Astrocyte of the spinal cord (primary cell): ENCODE measurements around the gene PRR14.

Source experiments
- DNase-seq: peaks from one replicate; pipeline ENCODE4 v3.0.0; 2011; ENCODE audit warnings: low read depth, low spot score
- H3K4me3 ChIP-seq: 2 replicates; pipeline ENCODE4 v1.5.1; 2011; ENCODE audit warnings: low read depth, mild to moderate bottlenecking, low read length, moderate library complexity
- CTCF ChIP-seq: IDR thresholded peaks from 2 replicates; pipeline ENCODE4 v1.5.1; 2012; ENCODE audit warnings: low read depth, mild to moderate bottlenecking, low read length, inconsistent platforms
- in situ Hi-C: cut with HindIII; loops from 2 replicates; pipeline ENCODE4 v1.10.0; 2017; ENCODE audit warnings: low sequenced_read_pairs

Gene PRR14

GRCh38 chr16:30665155-30665829 lies 14.5 kb downstream of the PRR14 start:
- in situ Hi-C loops: no loop called here
- no peak for TF ChIP-seq CTCF
- no peak for DNase-seq
- no peak overlapping the region for H3K4me3 ChIP-seq

GRCh38 chr16:30665830-30666190 lies 15.1 kb downstream of the PRR14 start:
- DNase-seq: no peak
- H3K4me3 ChIP-seq: no peak overlapping the region
- in situ Hi-C loops: no loop called here
- TF ChIP-seq CTCF: no peak

- in situ Hi-C loops: no loop called here
- TF ChIP-seq CTCF: no peak
- peak; percentile 24 for DNase-seq
- H3K4me3 ChIP-seq: no peak overlapping the region
Observed at GRCh38 chr16:30666681-30667080, 15.9 kb downstream of the PRR14 start.

- H3K4me3 ChIP-seq: no peak overlapping the region
- no peak for DNase-seq
- TF ChIP-seq CTCF: no peak
- in situ Hi-C loops: no loop called here
Observed at GRCh38 chr16:30667361-30667905, 16.7 kb downstream of the PRR14 start.

GRCh38 chr16:30668393-30668792 lies 17.6 kb downstream of the PRR14 start:
- TF ChIP-seq CTCF: no peak
- no peak overlapping the region for H3K4me3 ChIP-seq
- in situ Hi-C loops: no loop called here
- no peak for DNase-seq

GRCh38 chr16:30669026-30669902 lies 18.5 kb downstream of the PRR14 start:
- DNase-seq: no peak
- in situ Hi-C loops: no loop called here
- TF ChIP-seq CTCF: no peak
- no peak overlapping the region for H3K4me3 ChIP-seq
